SK-N-SH treated with all-trans-retinoic acid at 6 μM for 48 hours (cell line): Measurements from ENCODE around the gene PAXX.
A peak's percentile ranks its signal among the peaks of the same experiment; 100 is the strongest.

Experiments used
- ATAC-seq: fragments of 200-7000 bp; cut with Tn5 transposase; 3 replicates; pipeline ENCODE4 v1.9.1; 2020; ENCODE audit warnings: mild to moderate bottlenecking, moderate library complexity
- ARNTL ChIP-seq: fragments of 450-650 bp; formaldehyde crosslinking; IDR thresholded peaks from 2 replicates; pipeline ENCODE4 v1.5.0; 2020; ENCODE audit warnings: low read depth, mild to moderate bottlenecking, moderate library complexity, borderline replicate concordance
- CSDC2 ChIP-seq: fragments of 250-450 bp; sonication (Bioruptor Pico); IDR thresholded peaks from 2 replicates; pipeline ENCODE4 v1.5.0; 2020; ENCODE audit warnings: mild to moderate bottlenecking, moderate library complexity
- CSRNP3 ChIP-seq: fragments of 250-450 bp; sonication (Bioruptor Pico); IDR thresholded peaks from 2 replicates; pipeline ENCODE4 v1.5.1; 2021; ENCODE audit warnings: mild to moderate bottlenecking, moderate library complexity
- GLIS3 ChIP-seq: fragments of 250-450 bp; sonication (Bioruptor Pico); IDR thresholded peaks from 2 replicates; pipeline ENCODE4 v1.5.0; 2020; ENCODE audit warnings: mild to moderate bottlenecking, moderate library complexity
- ISL1 ChIP-seq: fragments of 250-450 bp; sonication (Bioruptor Pico); IDR thresholded peaks from 2 replicates; pipeline ENCODE4 v2.1.2; 2022; ENCODE audit warnings: mild to moderate bottlenecking, moderate library complexity
- OSR1 ChIP-seq: fragments of 250-450 bp; sonication (Bioruptor Pico); IDR thresholded peaks from 2 replicates; pipeline ENCODE4 v1.8.0; 2022; ENCODE audit warnings: moderate library complexity, mild to moderate bottlenecking, inconsistent platforms
- POU6F1 ChIP-seq: fragments of 250-450 bp; sonication (Bioruptor Pico); IDR thresholded peaks from 2 replicates; pipeline ENCODE4 v1.8.0; 2021; ENCODE audit warnings: low read depth, mild to moderate bottlenecking, moderate library complexity, borderline replicate concordance
- PPARA ChIP-seq: fragments of 250-450 bp; sonication (Bioruptor Pico); IDR thresholded peaks from 2 replicates; pipeline ENCODE4 v1.5.0; 2020; ENCODE audit warnings: mild to moderate bottlenecking, borderline replicate concordance
- RARB ChIP-seq: fragments of 250-450 bp; sonication (Bioruptor Pico); IDR thresholded peaks from 2 replicates; pipeline ENCODE4 v1.8.0; 2021; ENCODE audit warnings: mild to moderate bottlenecking, moderate library complexity
- TOX ChIP-seq: fragments of 250-450 bp; sonication (Bioruptor Pico); IDR thresholded peaks from 2 replicates; pipeline ENCODE4 v1.8.0; 2021; ENCODE audit warnings: mild to moderate bottlenecking, moderate library complexity, borderline replicate concordance
- TSHZ2 ChIP-seq: fragments of 250-450 bp; sonication (Bioruptor Pico); IDR thresholded peaks from 2 replicates; pipeline ENCODE4 v1.5.0; 2020; ENCODE audit warnings: mild to moderate bottlenecking, moderate library complexity
- ZC3H10 ChIP-seq: fragments of 250-450 bp; sonication (Bioruptor Pico); IDR thresholded peaks from 2 replicates; pipeline ENCODE4 v1.5.1; 2021; ENCODE audit warnings: mild to moderate bottlenecking, moderate library complexity
- ZFP3 ChIP-seq: fragments of 250-450 bp; sonication (Bioruptor Pico); IDR thresholded peaks from 2 replicates; pipeline ENCODE4 v1.5.0; 2020; ENCODE audit warnings: mild to moderate bottlenecking, moderate library complexity
- ZFP30 ChIP-seq: fragments of 450-650 bp; formaldehyde crosslinking; IDR thresholded peaks from 2 replicates; pipeline ENCODE4 v1.5.0; 2022; ENCODE audit warnings: mild to moderate bottlenecking, moderate library complexity
- ZNF565 ChIP-seq: fragments of 450-650 bp; formaldehyde crosslinking; conservative IDR thresholded peaks from 2 replicates; pipeline ENCODE4 v1.5.0; 2020; ENCODE audit warnings: low read depth, mild to moderate bottlenecking, moderate library complexity
- ZNF70 ChIP-seq: fragments of 450-650 bp; formaldehyde crosslinking; IDR thresholded peaks from 2 replicates; pipeline ENCODE4 v1.5.0; 2020; ENCODE audit warnings: mild to moderate bottlenecking, moderate library complexity
- TF ChIP-seq, protein P1 (sequence below): fragments of 250-450 bp; sonication (Bioruptor Pico); IDR thresholded peaks from 2 replicates; pipeline ENCODE4 v1.5.1; 2020; ENCODE audit warnings: low read depth, mild to moderate bottlenecking, moderate library complexity

Gene PAXX

DNA sequence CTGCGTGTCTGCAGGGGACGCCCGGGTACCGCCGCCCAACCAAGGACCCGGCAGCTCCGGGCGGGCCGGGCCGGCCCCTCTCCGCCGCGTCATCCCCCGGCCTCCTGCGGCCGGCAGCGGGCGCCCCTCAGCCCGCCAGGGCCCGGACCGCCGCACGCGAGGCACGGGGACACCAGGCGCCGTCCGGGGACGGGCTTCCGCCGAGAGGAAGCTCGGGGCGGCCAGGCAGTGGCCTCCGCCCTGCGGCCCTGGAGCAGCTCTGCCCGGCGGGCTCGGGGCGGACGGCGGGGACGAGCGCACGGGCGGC is 48.1 kb upstream of the PAXX start (continued):
- TF ChIP-seq TSHZ2 (CRISPR knock-in tag): no peak

DNA sequence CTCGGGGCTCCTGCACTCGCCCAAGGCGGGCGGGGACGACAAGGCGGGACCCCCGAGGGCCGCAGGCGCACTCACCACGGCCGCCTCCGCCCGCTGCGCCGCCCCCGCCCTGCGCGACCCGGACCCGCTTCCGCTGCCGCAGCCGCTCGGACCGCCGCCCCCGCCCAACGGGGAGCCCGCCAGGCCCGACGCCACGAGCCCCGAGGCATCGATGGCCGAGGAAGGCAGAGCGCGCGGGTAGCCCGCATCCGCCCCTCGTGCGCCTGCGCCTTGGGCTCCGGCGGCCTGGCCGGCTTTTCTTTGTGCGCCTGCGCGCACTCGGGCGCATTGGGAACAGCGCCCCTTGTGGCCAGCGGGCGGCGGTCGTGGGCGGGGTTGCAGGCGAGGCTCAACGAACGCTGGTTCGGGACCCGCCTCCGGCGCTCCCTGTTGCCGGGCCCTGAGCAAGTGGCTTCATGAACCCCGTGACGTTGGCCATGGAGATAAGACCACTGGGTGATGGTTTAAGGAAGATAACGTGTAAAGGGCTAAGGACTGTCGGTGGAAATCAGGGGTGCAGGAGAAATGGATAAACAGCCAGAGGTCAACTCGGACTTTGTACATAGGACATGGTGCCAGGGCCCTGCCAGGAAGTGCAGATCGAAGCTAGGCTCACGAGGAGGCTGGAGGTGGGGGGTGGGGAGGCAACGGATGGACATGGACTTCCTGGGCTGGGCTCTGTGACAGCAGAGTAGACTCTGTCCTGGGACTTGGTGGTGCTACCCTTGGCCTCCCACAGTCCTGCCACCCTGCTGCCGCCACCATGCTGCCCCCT is 47.5 kb upstream of the PAXX start, which contains the start of the genes C8G and FBXW5:
C8G (plus strand) TSS at position 725 of the 814 bp plus-strand sequence; CDS start at position 803, 78 bp downstream.
FBXW5 (minus strand) TSS at position 220 of the 814 bp plus-strand sequence. CDS start 655 bp downstream, outside the sequence.
- TF ChIP-seq ZC3H10 (CRISPR knock-in tag) (no peak), ZFP3 (CRISPR knock-in tag) (peak; percentile 56; the same call in 1 of the 2 replicates), GLIS3 (CRISPR knock-in tag) (0 out of 2 replicates have a peak, but pooled peaks have one; percentile 54)
- ATAC-seq: peak; percentile 63

DNA sequence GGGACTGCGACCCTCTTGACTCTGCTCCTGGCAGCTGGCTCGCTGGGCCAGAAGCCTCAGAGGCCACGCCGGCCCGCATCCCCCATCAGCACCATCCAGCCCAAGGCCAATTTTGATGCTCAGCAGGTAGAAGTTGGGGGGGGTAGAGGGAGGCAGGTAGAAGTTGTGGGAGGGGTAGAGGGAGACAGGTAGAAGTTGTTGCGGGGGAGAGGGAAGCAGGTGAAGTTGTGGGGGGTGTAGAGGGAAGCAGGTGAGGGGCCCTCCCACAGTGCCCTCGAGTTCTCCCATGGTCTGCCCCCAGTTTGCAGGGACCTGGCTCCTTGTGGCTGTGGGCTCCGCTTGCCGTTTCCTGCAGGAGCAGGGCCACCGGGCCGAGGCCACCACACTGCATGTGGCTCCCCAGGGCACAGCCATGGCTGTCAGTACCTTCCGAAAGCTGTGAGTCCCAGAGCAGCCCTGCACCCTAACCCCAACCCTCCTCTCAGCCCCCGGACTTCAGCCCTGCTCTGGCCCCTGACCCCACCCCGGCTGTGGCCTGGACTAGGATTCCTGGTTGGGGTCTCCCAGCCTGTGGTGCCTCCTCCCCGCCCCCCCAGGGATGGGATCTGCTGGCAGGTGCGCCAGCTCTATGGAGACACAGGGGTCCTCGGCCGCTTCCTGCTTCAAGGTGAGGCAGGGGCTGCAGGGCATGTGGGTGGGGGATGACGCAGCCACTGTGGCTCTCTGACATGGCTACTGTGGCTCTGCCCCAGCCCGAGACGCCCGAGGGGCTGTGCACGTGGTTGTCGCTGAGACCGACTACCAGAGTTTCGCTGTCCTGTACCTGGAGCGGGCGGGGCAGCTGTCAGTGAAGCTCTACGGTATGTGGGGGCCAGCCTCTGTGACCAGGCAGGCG is 46.6 kb upstream of the PAXX start:
- no peak for ATAC-seq

More for the DNA sequence above, 46.6 kb upstream of the PAXX start:
- no peak for TF ChIP-seq TOX (CRISPR knock-in tag)
- no peak for TF ChIP-seq PPARA
- no peak for TF ChIP-seq TSHZ2 (CRISPR knock-in tag)
- TF ChIP-seq ZNF70 (CRISPR knock-in tag): no peak
- TF ChIP-seq ISL1 (CRISPR knock-in tag): no peak
- TF ChIP-seq ZC3H10 (CRISPR knock-in tag): no peak
- no peak for TF ChIP-seq ZFP30 (CRISPR knock-in tag)
- no peak for TF ChIP-seq POU6F1
- no peak for TF ChIP-seq ARNTL
- TF ChIP-seq RARB (CRISPR knock-in tag): no peak
- TF ChIP-seq CSDC2 (CRISPR knock-in tag): no peak
- no peak for TF ChIP-seq ZFP3 (CRISPR knock-in tag)
- TF ChIP-seq CSRNP3 (CRISPR knock-in tag): no peak
- TF ChIP-seq, protein P1, sequence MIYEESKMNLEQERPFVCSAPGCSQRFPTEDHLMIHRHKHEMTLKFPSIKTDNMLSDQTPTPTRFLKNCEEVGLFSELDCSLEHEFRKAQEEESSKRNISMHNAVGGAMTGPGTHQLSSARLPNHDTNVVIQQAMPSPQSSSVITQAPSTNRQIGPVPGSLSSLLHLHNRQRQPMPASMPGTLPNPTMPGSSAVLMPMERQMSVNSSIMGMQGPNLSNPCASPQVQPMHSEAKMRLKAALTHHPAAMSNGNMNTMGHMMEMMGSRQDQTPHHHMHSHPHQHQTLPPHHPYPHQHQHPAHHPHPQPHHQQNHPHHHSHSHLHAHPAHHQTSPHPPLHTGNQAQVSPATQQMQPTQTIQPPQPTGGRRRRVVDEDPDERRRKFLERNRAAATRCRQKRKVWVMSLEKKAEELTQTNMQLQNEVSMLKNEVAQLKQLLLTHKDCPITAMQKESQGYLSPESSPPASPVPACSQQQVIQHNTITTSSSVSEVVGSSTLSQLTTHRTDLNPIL: no peak
- TF ChIP-seq ZNF565 (CRISPR knock-in tag): no peak
- TF ChIP-seq OSR1: no peak
